CD4-positive, alpha-beta T cell treated with Interleukin-6 for 4 hours (primary cell): Measurements from ENCODE around the gene PDILT.
A peak's percentile ranks its signal among the peaks of the same experiment; 100 is the strongest.

ENCODE experiments used
- DNase-seq: peaks from one replicate; pipeline ENCODE4 v3.0.0-alpha.2; 2020; ENCODE audit warnings: mixed read lengths

PDILT gene

DNA sequence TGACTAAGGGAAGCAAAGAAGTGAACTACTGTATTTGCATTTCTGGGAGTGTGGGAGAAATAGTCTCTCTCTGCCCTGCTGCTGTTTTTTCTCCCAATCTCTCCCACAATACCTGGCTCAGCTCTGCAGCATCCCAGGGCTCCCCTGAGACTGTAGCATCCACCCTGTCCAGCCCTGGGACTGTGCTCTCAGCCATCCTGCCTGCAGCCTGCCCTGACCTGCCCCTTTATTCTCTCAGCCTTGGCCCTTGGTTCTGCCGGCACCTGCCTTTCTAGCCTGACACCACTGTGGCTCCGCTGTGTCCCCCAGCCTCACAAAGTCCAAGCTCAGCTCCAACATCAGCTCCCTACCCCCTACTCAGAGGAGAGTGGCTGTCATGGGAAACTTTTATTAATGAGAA lies 1.9 kb downstream of the PDILT start:
- no peak for DNase-seq

- no peak for DNase-seq
Measured at GRCh38 chr16:20401475-20402016, 3.0 kb downstream of the PDILT start.

GRCh38 chr16:20401066-20401465 lies 3.5 kb downstream of the PDILT start:
- DNase-seq: no peak

DNA sequence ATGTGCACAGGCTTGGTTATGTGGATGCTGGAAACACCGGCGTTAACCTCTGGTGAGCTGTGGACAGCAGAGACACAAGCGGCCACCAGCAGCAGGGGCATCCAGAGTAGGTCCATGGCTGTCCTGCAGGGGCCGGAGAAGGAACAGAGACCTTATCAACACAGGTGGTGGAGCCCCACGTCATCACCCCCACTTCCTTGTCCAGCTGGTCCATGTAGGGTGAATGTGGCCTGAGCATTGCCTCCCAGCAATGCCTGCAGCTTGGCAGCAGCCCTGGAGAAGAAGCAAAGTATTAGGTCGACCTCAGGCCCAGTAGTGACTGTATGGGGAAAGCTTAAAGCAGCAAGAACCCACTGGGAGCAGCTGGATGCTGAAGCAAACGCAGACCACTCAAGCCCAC lies 5.4 kb downstream of the PDILT start:
- no peak for DNase-seq

GRCh38 chr16:20398603-20399002 lies 5.9 kb downstream of the PDILT start:
- DNase-seq: no peak

DNA sequence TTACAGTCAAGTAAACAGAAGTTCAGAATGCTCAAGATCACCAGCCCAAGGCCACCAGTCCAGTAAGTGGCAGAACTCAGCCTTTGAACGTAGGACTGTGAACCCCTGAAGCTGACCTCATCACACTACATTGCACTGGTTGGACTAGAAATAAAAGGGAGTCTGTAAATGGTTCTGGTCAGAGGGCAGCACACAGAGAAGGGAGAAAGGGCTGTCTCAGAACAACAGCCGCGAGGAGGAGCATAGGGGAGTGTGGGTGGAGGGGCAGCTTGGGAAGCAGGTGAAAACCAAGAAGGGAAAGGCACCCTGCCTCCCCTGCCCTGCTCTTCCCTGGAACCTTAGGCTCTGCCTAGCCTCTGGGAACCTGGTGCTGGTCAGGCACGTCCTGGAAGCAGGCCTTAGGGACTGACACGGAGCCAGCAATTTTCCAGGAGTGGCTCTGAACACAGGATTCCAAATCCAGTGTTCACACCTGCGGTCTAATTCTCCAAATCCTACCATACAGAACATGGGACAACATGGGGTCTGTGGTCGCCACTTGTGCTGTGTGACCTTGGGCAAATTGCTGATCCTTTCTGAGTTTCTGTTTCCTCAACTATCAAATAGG lies 7.0 kb downstream of the PDILT start:
- DNase-seq: no peak

- DNase-seq: no peak
Measured at GRCh38 chr16:20396846-20397467, 7.6 kb downstream of the PDILT start.

- DNase-seq: no peak
Measured at GRCh38 chr16:20395946-20396345, 8.6 kb downstream of the PDILT start.

- DNase-seq: no peak
Measured at GRCh38 chr16:20393801-20394577, 10.5 kb downstream of the PDILT start.

GRCh38 chr16:20391045-20391444 lies 13.5 kb downstream of the PDILT start:
- DNase-seq: no peak

DNA sequence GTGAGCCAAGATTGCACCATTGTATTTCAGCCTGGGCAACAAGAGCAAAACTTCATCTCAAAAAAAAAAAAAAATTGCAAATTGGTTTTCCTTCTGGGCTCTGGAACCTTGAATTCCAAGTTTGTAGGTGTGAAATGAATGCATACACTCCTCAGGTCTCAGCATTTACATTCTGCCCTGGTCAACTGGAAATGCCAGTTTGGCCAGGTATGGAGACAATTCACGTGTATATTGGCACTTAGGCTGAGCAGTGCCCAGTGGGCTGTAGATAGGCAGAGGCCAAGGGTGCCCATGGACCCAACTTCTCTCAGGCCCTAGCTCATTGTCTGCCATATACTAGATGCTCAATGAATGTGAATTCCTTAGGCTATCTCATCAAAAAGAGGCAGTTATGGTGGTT lies 15.7 kb downstream of the PDILT start:
- DNase-seq: no peak

- DNase-seq: no peak
Measured at GRCh38 chr16:20387978-20388377, 16.6 kb downstream of the PDILT start.

GRCh38 chr16:20385844-20386832 lies 18.4 kb downstream of the PDILT start:
- peak; percentile 57 for DNase-seq

DNA sequence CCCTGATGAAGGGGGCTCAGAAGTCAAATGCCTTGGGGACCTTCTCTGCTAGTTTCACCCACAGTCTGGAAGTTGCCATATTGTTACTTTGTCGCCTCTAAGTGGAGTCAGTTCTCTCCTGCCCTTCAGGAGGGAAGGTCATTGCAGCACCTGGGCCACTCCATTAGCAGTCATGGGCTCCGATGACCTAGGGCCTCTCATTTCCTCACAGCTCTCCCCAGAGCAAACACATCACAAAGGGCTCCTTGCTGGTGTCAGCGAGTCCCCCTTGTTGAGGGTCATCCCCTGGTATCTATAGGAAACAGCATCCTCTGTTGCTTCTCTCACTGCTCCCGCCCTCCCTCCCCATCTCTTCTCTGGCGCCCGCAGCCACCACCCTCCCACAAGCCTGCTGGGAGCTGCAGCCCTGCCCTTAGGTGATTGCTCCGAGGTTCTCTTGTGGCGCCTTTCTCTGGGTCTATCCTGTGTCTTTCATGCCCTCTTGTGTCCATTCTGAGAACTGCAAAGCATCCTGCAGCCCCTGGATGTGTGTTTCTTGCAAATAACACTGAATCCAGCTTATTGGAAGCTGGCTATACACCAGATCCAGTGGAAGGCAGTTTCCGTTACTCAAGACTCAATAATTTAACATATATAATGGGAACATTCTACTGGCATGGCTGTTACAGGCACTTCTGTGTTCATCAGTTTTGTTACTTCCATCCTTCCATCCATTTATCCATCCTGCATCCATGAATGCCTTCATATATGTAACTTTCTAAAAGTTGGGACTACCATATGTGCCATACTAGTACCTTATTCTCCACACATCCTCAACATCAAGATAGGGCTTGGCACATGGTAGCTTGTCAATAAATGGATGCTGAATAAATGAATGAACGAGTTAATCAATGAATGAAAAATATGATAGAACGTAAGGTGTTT lies 21.2 kb downstream of the PDILT start:
- peak; percentile 37 for DNase-seq

DNA sequence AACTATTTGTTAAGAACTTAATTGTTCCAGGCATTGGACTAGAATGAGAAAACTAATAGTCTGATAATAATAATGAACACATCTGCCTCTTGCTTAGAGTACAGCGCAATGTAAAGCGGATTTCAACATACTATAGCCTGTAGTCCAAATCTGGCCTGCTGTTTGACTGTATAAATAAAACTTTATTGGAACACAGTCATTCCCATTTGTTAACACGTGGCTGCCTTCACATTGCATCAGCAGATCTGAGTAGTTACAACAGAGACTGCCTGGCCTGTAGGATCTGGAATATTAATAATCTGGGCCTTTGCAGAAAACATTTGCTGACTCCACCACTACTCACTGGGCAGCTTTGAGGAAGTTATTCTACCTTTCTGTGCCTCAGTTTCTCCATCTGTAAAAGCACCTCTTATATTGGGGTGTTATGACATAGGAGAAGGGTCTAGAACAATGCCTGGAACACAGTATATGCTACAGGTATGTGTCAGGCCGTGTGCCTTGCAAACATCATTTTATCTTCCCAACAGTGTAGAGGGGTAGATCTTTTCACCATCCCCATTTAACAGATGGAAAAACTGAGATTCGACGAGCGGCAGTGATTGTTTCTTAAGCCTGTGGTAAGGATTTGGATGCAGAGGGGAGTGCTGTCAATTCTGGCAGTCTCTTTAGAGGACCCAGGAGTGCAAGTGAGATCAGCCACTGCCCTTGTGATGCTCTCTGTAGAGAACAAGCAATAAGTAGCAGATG lies 22.2 kb downstream of the PDILT start:
- DNase-seq: no peak

DNA sequence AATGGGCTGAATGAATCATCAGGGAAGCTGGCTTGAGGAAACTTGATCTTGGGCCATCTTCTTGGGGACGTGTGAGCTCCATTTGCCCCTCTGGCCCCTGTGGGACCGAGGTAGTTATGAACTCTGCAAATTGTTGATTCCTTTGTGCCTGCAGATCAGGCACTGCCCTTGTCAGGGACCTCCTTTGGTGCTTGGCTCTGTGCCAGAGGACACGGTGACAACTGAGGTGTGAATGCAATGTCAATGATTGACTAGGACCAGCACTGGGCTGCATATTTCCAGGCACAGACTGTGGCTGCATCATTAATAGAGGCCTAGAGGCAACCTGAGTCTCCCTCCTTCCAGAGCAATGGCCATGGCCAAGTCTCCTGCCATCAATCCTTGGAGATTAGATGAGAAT lies 23.8 kb downstream of the PDILT start:
- no peak for DNase-seq

DNA sequence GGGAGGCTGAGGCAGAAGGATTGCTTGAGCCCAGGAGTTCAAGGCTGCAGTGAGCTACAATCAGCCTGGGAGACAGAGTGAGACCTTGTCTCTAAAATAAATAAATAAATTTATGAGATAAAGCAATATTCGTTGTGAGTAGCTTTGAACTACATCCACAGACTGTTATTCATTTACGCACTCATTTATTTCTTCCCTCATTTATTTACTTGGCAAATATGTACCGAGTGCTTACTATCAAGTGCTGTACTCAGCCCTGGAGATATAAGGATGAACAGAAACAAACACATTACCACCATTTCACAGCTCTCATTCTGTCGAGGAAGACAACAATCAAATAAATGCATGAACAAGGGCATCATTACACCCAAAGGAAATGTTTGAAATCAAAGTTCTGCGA lies 27.4 kb downstream of the PDILT start:
- no peak for DNase-seq

- no peak for DNase-seq
Measured at GRCh38 chr16:20372701-20373100, 31.8 kb downstream of the PDILT start.

DNA sequence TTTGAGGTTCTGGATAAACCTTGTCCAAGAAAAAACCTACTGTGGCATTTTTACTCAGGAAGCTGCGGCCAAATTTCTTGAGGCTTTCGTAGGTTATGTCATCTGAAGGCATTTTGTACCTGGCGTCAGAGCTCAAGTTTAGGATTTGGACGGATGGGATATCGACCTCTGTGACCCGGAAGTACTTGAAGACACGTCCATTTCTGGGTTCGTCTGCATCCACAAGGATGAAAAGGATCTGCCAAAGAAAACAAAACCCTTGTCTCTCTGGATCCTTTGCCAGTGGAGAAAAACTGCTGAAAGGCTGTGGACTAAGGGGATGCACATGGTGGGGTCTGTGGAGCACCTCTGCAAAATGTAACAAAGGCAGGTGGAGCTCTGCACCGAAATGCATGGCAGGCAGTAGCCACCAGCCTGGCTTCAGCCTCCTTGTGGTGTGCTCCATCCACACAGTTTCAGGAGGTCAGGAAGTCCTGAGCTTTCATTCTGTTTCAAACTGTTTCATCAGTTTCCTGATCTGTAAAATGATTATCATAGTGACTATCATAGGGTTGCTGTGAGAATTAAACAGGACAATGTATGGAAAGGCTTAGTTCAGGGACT lies 35.0 kb downstream of the PDILT start:
- DNase-seq: no peak

GRCh38 chr16:20364051-20364450 lies 40.5 kb downstream of the PDILT start:
- no peak for DNase-seq
